Measurements from ENCODE around the gene CHCHD6. TPM values are rescaled to one million over a fixed set of nuclear protein-coding genes. Genes with fewer than 3 reads are reported as not detected.

CHCHD6 gene
- total and polyA plus RNA-seq, 2 donors from 2014 or later: 10.7 to 35.2 TPM

GRCh38 chr3:126995926-126996512 is 292.0 kb downstream of the CHCHD6 start:
- H3K9me3 ChIP-seq (ENCODE audit: control insufficient read depth in 2 of 3, insufficient read depth in 1 of 3, low read length in 3 of 3): no peaks in the 10 kb centered on the region
- H3K36me3 ChIP-seq (ENCODE audit: control insufficient read depth in 2 of 3, insufficient read depth in 3 of 3, low read length in 3 of 3): no peaks in the 10 kb centered on the region
- no peak overlapping the region for H3K27ac ChIP-seq (ENCODE audit: low read depth in 2 of 2, low read length in 2 of 2)
- H3K27me3 ChIP-seq (ENCODE audit: control insufficient read depth, insufficient read depth, low read length): no peaks in the 10 kb centered on the region
- H3K4me3 ChIP-seq (ENCODE audit: low read length in 3 of 3): no peak overlapping the region
- FAIRE-seq (no peak), DNase-seq (no peak)
- intact Hi-C loops (cut with DNase I): no loop called here
- peaks cover 0 to 10% (median 0%) of the 10 kb centered on the region in 3 donors for H3K4me1 ChIP-seq (ENCODE audit: control insufficient read depth in 2 of 3, insufficient read depth in 2 of 3, low read depth in 1 of 3, low read length in 3 of 3)
- no peak for TF ChIP-seq CTCF (IDR thresholded peaks at IDR 0.05; ENCODE audit: borderline replicate concordance, extremely low read depth, insufficient read depth)
- no peak overlapping the region for H3K9ac ChIP-seq (ENCODE audit: low read length in 3 of 3)

- H3K9me3 ChIP-seq (ENCODE audit: control insufficient read depth in 2 of 3, insufficient read depth in 1 of 3, low read length in 3 of 3): no peaks in the 10 kb centered on the region
- H3K36me3 ChIP-seq (ENCODE audit: control insufficient read depth in 2 of 3, insufficient read depth in 3 of 3, low read length in 3 of 3): no peaks in the 10 kb centered on the region
- H3K27ac ChIP-seq (ENCODE audit: low read depth in 2 of 2, low read length in 2 of 2): no peak overlapping the region
- intact Hi-C loops (cut with DNase I): no loop called here
- no peak overlapping the region for H3K4me3 ChIP-seq (ENCODE audit: low read length in 3 of 3)
- no peaks in the 10 kb centered on the region for H3K27me3 ChIP-seq (ENCODE audit: control insufficient read depth, insufficient read depth, low read length)
- H3K4me1 ChIP-seq (ENCODE audit: control insufficient read depth in 2 of 3, insufficient read depth in 2 of 3, low read depth in 1 of 3, low read length in 3 of 3): peaks cover 0 to 16% (median 0%) of the 10 kb centered on the region in 3 donors
- DNase-seq (no peak), FAIRE-seq (no peak)
- H3K9ac ChIP-seq (ENCODE audit: low read length in 3 of 3): no peak overlapping the region
- TF ChIP-seq CTCF (IDR thresholded peaks at IDR 0.05; ENCODE audit: borderline replicate concordance, extremely low read depth, insufficient read depth): no peak
These were observed 292.9 kb downstream of the CHCHD6 start for GRCh38 chr3:126996905-126997304.

- no peak overlapping the region for H3K4me3 ChIP-seq (ENCODE audit: low read length in 3 of 3)
- FAIRE-seq: no peak
- H3K4me1 ChIP-seq (ENCODE audit: control insufficient read depth in 2 of 3, insufficient read depth in 2 of 3, low read depth in 1 of 3, low read length in 3 of 3): peaks cover 0 to 22% (median 0%) of the 10 kb centered on the region in 3 donors
- H3K9me3 ChIP-seq (ENCODE audit: control insufficient read depth in 2 of 3, insufficient read depth in 1 of 3, low read length in 3 of 3): no peaks in the 10 kb centered on the region
- H3K9ac ChIP-seq (ENCODE audit: low read length in 3 of 3): no peak overlapping the region
- no peaks in the 10 kb centered on the region for H3K27me3 ChIP-seq (ENCODE audit: control insufficient read depth, insufficient read depth, low read length)
- no peak overlapping the region for H3K27ac ChIP-seq (ENCODE audit: low read depth in 2 of 2, low read length in 2 of 2)
- intact Hi-C loops (cut with DNase I): no loop called here
- H3K36me3 ChIP-seq (ENCODE audit: control insufficient read depth in 2 of 3, insufficient read depth in 3 of 3, low read length in 3 of 3): no peaks in the 10 kb centered on the region
- TF ChIP-seq CTCF (IDR thresholded peaks at IDR 0.05; ENCODE audit: borderline replicate concordance, extremely low read depth, insufficient read depth): no peak
- DNase-seq: no peak
These were observed 293.5 kb downstream of the CHCHD6 start for GRCh38 chr3:126997455-126998038.

Data from kidney (tissue), 14 donors.